GM18498 (cell line): ENCODE measurements around the gene ST8SIA1.

ENCODE experiments used
- ATAC-seq: cut with Tn5 transposase; IDR thresholded peaks from one replicate; pipeline ENCODE4 v1.9.1; 2021; ENCODE audit warnings: mild to moderate bottlenecking, moderate library complexity; ENCODE audit not compliant: unreplicated experiment

ST8SIA1 gene

GRCh38 chr12:22285846-22286245 lies 48.7 kb downstream of the ST8SIA1 start:
- no peak for ATAC-seq

- ATAC-seq = no peak
These were observed 49.6 kb downstream of the ST8SIA1 start for GRCh38 chr12:22284871-22285270.

GRCh38 chr12:22283508-22283907 lies 51.0 kb downstream of the ST8SIA1 start:
- ATAC-seq = no peak

- no peak for ATAC-seq
These were observed 51.5 kb downstream of the ST8SIA1 start for GRCh38 chr12:22283006-22283506.

- ATAC-seq = no peak
These were observed 52.2 kb downstream of the ST8SIA1 start for GRCh38 chr12:22282283-22282682.

- no peak for ATAC-seq
These were observed 57.6 kb downstream of the ST8SIA1 start for GRCh38 chr12:22276867-22277266.

GRCh38 chr12:22276313-22276712 lies 58.2 kb downstream of the ST8SIA1 start:
- ATAC-seq = no peak

GRCh38 chr12:22275843-22276242 lies 58.7 kb downstream of the ST8SIA1 start:
- ATAC-seq = no peak

- no peak for ATAC-seq
These were observed 62.0 kb downstream of the ST8SIA1 start for GRCh38 chr12:22272335-22273151.

GRCh38 chr12:22271023-22271422 lies 63.5 kb downstream of the ST8SIA1 start:
- no peak for ATAC-seq

- ATAC-seq = no peak
These were observed 65.5 kb downstream of the ST8SIA1 start for GRCh38 chr12:22268973-22269372.

- no peak for ATAC-seq
These were observed 66.1 kb downstream of the ST8SIA1 start for GRCh38 chr12:22268406-22268805.

GRCh38 chr12:22266101-22266500 lies 68.4 kb downstream of the ST8SIA1 start:
- ATAC-seq = no peak

- no peak for ATAC-seq
These were observed 70.1 kb downstream of the ST8SIA1 start for GRCh38 chr12:22264380-22264779.

GRCh38 chr12:22262309-22262708 lies 72.2 kb downstream of the ST8SIA1 start:
- ATAC-seq = no peak

- ATAC-seq = no peak
These were observed 77.4 kb downstream of the ST8SIA1 start for GRCh38 chr12:22257100-22257499.

- ATAC-seq = no peak
These were observed 77.9 kb downstream of the ST8SIA1 start for GRCh38 chr12:22256605-22257004.

GRCh38 chr12:22256041-22256441 lies 78.5 kb downstream of the ST8SIA1 start:
- no peak for ATAC-seq

GRCh38 chr12:22255097-22255496 lies 79.4 kb downstream of the ST8SIA1 start:
- ATAC-seq = no peak

GRCh38 chr12:22254478-22254877 lies 80.0 kb downstream of the ST8SIA1 start:
- ATAC-seq = no peak

GRCh38 chr12:22252057-22252456 lies 82.5 kb downstream of the ST8SIA1 start:
- ATAC-seq = no peak

GRCh38 chr12:22250762-22251161 lies 83.7 kb downstream of the ST8SIA1 start:
- ATAC-seq = no peak
